ENCODE data around the gene MFSD1. TPM values are rescaled to one million over a fixed set of nuclear protein-coding genes. Genes with fewer than 3 reads are reported as not detected.

Gene MFSD1
- total and polyA plus RNA-seq, 2 of the 13 experiments (the other 11 are each of a cell fraction or from before 2014, with no cell fraction given), result 17.3 to 37.9 TPM

DNA sequence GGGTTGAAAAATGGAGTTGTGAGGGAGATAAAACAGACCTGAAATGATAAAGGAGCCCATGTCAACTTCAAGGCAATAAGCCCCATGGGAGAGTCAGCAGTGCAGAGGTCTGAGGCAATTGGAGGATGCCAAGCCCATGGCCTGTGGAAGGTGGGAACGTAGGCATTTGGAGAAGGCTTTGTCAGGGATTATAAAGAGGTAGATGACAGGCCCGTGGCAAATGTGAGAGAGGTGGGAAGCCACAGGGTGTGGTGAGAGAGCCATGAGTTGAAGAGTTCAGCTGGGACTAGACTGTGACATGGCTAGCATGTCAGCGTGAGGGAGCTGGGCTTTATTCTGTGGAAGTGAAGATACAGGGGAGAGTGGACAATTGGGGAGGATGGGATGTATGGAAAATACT lies 35.4 kb downstream of the MFSD1 start:
- Histone ChIP-seq H2AFZ (ENCODE audit: low read length) (no peak overlapping the region), H3K4me1 (ENCODE audit: insufficient read depth, low read length) (peaks cover 6% of the 10 kb centered on the region), H3K9me3 (ENCODE audit: low read length) (no peaks in the 10 kb centered on the region), H3K27ac (ENCODE audit: extremely low read length, insufficient read depth, low read length) (no peak overlapping the region), H3K27me3 (ENCODE audit: control insufficient read depth in 1 of 2, insufficient read depth in 2 of 2, low read length in 2 of 2) (no peaks in the 10 kb centered on the region; a peak in 1 of 5 replicates), H3K79me2 (ENCODE audit: insufficient read depth, low read length) (no peaks in the 10 kb centered on the region), H3K4me3 (replicated peaks in 1 of 3; ENCODE audit: insufficient read depth in 1 of 3, low read depth in 2 of 3, low read length in 3 of 3) (no peak overlapping the region), H3K36me3 (replicated peaks in 1 of 2; ENCODE audit: control insufficient read depth in 1 of 2, insufficient read depth in 2 of 2, low read length in 2 of 2) (no peaks in the 10 kb centered on the region), H4K20me1 (ENCODE audit: insufficient read depth, low read length) (no peaks in the 10 kb centered on the region), H3K9ac (ENCODE audit: insufficient read depth, low read depth, low read length) (no peak overlapping the region), H3K4me2 (ENCODE audit: low read depth, low read length) (no peak overlapping the region)
- POLR2A ChIA-PET, result no interaction called here
- ATAC-seq, result no peak
- BruUV-seq (replicated peaks), result no TSS peak
- CTCF ChIA-PET (ENCODE audit: low intra/inter-chr PET ratio, low total read pairs), result no interaction called here
- 20% methylated on average over 3 of the region's 3 CpGs for WGBS (ENCODE audit: low lambda C conversion rate)
- in situ Hi-C loops (cut with HindIII; ENCODE audit: extremely low pct_ligation_motif_present, low pct_unique_long_range_greater_than_20kb), result loop anchor here (25.0 kb wide), 1 partner anchor 750 kb away; no protein-coding TSS in a partner anchor
- no peak for FAIRE-seq
- intact Hi-C loops (cut with micrococcal nuclease; ENCODE audit: unreplicated experiment), result no loop called here
- no peak for DNase-seq (ENCODE audit: low spot score)
- TF ChIP-seq HNRNPUL1 (IDR thresholded peaks at IDR 0.05; ENCODE audit: low read depth, low read length) (no peak), SKIL (CRISPR knock-in tag; IDR thresholded peaks at IDR 0.05; ENCODE audit: borderline replicate concordance) (no peak), ZBTB40 (IDR thresholded peaks at IDR 0.05) (no peak), ZBTB40 (CRISPR knock-in tag; IDR thresholded peaks at IDR 0.05) (no peak), SMAD1 (CRISPR knock-in tag; IDR thresholded peaks at IDR 0.05; ENCODE audit: borderline replicate concordance, low read depth) (no peak), NONO (IDR thresholded peaks at IDR 0.05) (no peak), NONO (CRISPR knock-in tag; conservative IDR thresholded peaks at IDR 0.05) (no peak), HDAC1 (CRISPR knock-in tag; IDR thresholded peaks at IDR 0.05) (no peak), ZSCAN30 (CRISPR knock-in tag; IDR thresholded peaks at IDR 0.05) (no peak), PPARG (CRISPR knock-in tag; conservative IDR thresholded peaks at IDR 0.05) (no peak)
- TF ChIP-seq, protein P1, sequence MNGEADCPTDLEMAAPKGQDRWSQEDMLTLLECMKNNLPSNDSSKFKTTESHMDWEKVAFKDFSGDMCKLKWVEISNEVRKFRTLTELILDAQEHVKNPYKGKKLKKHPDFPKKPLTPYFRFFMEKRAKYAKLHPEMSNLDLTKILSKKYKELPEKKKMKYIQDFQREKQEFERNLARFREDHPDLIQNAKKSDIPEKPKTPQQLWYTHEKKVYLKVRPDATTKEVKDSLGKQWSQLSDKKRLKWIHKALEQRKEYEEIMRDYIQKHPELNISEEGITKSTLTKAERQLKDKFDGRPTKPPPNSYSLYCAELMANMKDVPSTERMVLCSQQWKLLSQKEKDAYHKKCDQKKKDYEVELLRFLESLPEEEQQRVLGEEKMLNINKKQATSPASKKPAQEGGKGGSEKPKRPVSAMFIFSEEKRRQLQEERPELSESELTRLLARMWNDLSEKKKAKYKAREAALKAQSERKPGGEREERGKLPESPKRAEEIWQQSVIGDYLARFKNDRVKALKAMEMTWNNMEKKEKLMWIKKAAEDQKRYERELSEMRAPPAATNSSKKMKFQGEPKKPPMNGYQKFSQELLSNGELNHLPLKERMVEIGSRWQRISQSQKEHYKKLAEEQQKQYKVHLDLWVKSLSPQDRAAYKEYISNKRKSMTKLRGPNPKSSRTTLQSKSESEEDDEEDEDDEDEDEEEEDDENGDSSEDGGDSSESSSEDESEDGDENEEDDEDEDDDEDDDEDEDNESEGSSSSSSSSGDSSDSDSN (CRISPR knock-in tag; IDR thresholded peaks at IDR 0.05), result no peak

Data from HepG2 (cell line).